Osteocyte (in vitro differentiated cells): ENCODE measurements around the gene CCN2. TPM values are rescaled to one million over a fixed set of nuclear protein-coding genes. Genes with fewer than 3 reads are reported as not detected.
A peak's percentile ranks its signal among the peaks of the same experiment; 100 is the strongest.

Experiments used
- DNase-seq: peaks from one replicate; pipeline ENCODE4 v3.0.0; 2021; ENCODE audit warnings: mixed read lengths; ENCODE audit not compliant: unreplicated experiment; ENCODE audit errors: extremely low spot score
- H3K27ac Mint-ChIP-seq: one replicate; pipeline ENCODE4 v1.8.0; 2021; ENCODE audit warnings: mild to moderate bottlenecking, mixed read lengths; ENCODE audit not compliant: unreplicated experiment
- H3K27me3 Mint-ChIP-seq: one replicate; pipeline ENCODE4 v1.8.0; 2021; ENCODE audit warnings: mixed read lengths; ENCODE audit not compliant: unreplicated experiment
- H3K36me3 Mint-ChIP-seq: one replicate; pipeline ENCODE4 v1.8.0; 2021; ENCODE audit warnings: mixed read lengths; ENCODE audit not compliant: unreplicated experiment
- H3K4me1 Mint-ChIP-seq: one replicate; pipeline ENCODE4 v1.8.0; 2021; ENCODE audit warnings: mixed read lengths; ENCODE audit not compliant: unreplicated experiment
- H3K4me3 Mint-ChIP-seq: one replicate; pipeline ENCODE4 v1.8.0; 2021; ENCODE audit warnings: mild to moderate bottlenecking, moderate library complexity, mixed read lengths; ENCODE audit not compliant: unreplicated experiment
- H3K9me3 Mint-ChIP-seq: one replicate; pipeline ENCODE4 v1.8.0; 2021; ENCODE audit warnings: mixed read lengths; ENCODE audit not compliant: unreplicated experiment
- total RNA-seq: library from RNA; stranded (reverse); gene quantifications from 2 replicates; pipeline ENCODE4 v1.2.1, GENCODE V29; 2021
- TF ChIP-seq, protein P1 (sequence below): fragments of 200-600 bp; sonication (generic); IDR thresholded peaks from 2 replicates; pipeline ENCODE4 v1.5.0; 2021; ENCODE audit warnings: antibody characterized with exemption, mild to moderate bottlenecking, moderate library complexity

CCN2 gene
- total RNA-seq, 1 donor from 2014 or later = 878 TPM

DNA sequence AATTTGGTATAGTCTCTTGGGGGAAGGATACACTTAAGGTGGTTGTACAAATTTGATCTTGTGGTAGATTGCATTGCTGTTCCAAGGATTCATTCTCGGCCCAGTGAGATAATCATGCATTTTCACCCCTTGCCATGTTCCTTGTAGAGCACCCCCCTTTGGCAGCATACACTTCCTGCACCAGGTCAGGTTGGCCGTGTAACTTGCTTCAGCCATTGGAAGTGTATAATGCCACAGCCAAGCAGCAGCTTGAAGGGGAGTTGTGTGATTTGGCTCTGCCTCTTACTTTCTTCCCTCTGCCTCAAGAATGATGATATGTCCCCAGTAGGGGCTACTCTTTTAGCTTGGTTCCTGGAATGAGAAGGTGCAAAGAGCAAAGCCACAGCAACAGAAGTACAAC is 21.9 kb downstream of the CCN2 start:
- H3K4me1 Mint-ChIP-seq = peaks cover 19% of the 10 kb centered on the region
- TF ChIP-seq, protein P1, sequence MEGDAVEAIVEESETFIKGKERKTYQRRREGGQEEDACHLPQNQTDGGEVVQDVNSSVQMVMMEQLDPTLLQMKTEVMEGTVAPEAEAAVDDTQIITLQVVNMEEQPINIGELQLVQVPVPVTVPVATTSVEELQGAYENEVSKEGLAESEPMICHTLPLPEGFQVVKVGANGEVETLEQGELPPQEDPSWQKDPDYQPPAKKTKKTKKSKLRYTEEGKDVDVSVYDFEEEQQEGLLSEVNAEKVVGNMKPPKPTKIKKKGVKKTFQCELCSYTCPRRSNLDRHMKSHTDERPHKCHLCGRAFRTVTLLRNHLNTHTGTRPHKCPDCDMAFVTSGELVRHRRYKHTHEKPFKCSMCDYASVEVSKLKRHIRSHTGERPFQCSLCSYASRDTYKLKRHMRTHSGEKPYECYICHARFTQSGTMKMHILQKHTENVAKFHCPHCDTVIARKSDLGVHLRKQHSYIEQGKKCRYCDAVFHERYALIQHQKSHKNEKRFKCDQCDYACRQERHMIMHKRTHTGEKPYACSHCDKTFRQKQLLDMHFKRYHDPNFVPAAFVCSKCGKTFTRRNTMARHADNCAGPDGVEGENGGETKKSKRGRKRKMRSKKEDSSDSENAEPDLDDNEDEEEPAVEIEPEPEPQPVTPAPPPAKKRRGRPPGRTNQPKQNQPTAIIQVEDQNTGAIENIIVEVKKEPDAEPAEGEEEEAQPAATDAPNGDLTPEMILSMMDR = peak; percentile 7

DNA sequence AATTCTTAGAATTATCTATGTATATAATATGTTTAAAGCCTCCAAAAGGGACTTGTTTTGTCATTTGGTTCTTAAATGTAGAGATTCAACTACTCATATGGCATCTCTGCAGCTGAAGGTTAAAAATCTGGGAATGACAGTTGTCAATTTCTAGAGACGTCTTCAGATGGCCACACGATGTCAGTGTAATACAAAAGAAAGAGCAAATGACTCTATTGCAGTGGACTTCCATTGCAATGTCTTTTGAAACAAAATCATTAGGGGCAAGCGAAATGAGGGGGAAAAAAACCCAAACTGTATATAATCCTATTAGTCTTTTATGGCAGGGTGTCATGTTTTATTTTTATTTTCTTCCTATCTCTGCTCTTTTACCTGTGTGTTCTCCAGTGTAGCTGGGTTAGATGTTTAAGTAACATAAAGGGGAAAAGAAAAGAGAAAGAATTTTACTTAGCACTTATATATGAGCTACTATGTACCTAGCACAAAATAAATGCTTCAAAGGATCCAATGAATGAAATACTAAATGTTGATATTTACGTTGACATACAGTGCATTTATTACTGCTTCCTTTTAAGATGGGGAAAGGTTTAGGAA is 26.2 kb downstream of the CCN2 start:
- Mint-ChIP-seq H3K4me3 (no peak overlapping the region), H3K27me3 (no peaks in the 10 kb centered on the region), H3K27ac (no peak overlapping the region), H3K36me3 (no peaks in the 10 kb centered on the region), H3K9me3 (peaks cover 1% of the 10 kb centered on the region), H3K4me1 (peaks cover 5% of the 10 kb centered on the region)
- no peak for DNase-seq
- TF ChIP-seq, protein P1 = peak; percentile 80

More for the DNA sequence above, 21.9 kb downstream of the CCN2 start:
- Mint-ChIP-seq H3K36me3 (peaks cover 3% of the 10 kb centered on the region), H3K27ac (no peak overlapping the region), H3K4me3 (no peak overlapping the region), H3K9me3 (no peaks in the 10 kb centered on the region), H3K27me3 (no peaks in the 10 kb centered on the region)
- DNase-seq = no peak

DNA sequence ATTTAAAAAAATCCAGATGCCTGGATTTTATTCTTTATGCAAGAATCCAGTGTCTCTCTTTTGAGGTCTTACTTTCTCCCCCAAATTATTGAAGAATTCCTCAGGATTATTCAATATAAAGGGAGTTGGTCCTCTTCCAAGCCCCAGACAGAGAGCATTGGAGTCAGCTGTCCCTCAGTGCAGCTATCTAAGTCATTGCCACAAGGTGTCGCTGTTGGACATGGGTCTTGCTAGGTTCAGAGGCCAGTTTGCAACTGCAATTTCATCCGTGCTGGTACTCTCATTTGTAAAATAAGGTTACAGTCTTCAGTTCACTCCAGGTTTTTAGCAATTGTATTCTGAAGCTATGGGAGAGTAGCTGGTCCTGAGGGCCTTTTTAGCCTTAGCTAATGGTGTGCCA is 27.8 kb downstream of the CCN2 start:
- Mint-ChIP-seq H3K4me3 (no peak overlapping the region), H3K27ac (no peak overlapping the region), H3K27me3 (no peaks in the 10 kb centered on the region), H3K9me3 (peaks cover 6% of the 10 kb centered on the region), H3K4me1 (peaks cover 5% of the 10 kb centered on the region), H3K36me3 (no peaks in the 10 kb centered on the region)
- no peak for DNase-seq
- TF ChIP-seq, protein P1 = peak; percentile 60

DNA sequence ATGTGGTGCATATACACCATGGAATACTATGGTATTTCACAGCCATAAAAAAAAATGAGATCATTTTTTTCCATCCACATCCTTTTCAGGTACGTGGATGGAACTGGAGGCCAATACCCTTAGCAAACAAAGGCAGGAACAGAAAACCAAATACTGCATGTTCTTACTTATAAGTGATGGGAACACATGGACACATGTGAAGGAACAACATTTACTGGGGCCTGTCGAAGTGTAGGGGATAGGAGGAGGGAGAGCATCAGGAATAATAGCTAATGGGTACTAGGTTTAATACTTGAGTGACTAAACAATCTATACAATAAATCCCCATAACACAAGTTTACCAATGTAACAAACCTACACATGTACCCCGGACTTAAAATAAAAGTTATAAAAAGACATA is 30.5 kb downstream of the CCN2 start:
- H3K9me3 Mint-ChIP-seq = peaks cover 6% of the 10 kb centered on the region
- no peaks in the 10 kb centered on the region for H3K36me3 Mint-ChIP-seq
- TF ChIP-seq, protein P1 = no peak
- no peak overlapping the region for H3K4me3 Mint-ChIP-seq
- DNase-seq = no peak
- peaks cover 5% of the 10 kb centered on the region for H3K4me1 Mint-ChIP-seq
- no peak overlapping the region for H3K27ac Mint-ChIP-seq
- H3K27me3 Mint-ChIP-seq = no peaks in the 10 kb centered on the region

DNA sequence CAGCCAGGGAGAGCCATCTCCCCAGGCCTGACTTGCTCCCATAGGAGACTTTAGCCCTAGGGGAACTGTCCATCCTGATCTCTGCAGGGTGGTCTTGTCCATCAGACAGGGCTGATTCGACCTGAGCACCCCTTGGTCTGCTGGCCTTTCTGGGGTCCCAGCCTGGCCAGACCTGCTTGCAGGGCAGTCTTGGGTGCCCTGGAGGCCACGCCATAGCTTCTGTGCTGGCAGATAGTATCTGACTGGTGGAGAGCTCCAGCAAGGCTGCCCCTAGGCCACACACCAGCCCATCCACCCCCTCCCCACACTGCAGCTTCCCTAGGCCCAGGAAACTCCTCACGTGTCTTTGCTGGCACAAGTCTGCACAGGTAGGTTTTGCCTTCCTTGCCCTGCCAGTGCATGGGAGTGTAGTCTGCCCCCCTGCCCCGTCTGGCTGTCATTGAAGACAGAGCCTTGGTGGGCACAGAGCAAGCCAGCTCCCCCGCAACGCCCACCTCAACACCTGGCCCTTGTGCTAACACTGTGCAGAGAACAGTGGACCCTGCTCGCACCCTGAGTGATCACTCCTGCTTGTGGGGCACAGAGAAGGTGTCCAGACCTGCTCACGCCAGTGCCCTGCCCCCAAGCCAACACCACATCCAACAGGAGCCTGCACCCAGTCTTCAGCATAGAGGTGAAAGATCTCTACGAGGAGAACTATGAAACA is 32.4 kb downstream of the CCN2 start:
- no peak overlapping the region for H3K27ac Mint-ChIP-seq
- no peak for DNase-seq
- H3K27me3 Mint-ChIP-seq = peaks cover under 1% of the 10 kb centered on the region
- H3K4me1 Mint-ChIP-seq = no peaks in the 10 kb centered on the region
- H3K9me3 Mint-ChIP-seq = peaks cover 6% of the 10 kb centered on the region
- no peak overlapping the region for H3K4me3 Mint-ChIP-seq
- no peaks in the 10 kb centered on the region for H3K36me3 Mint-ChIP-seq
- TF ChIP-seq, protein P1 = no peak
